DND-41 (cell line): ENCODE data around the gene EYA2.

Source experiments
- ATAC-seq: fragments of 200-7000 bp; cut with Tn5 transposase; 3 replicates; pipeline ENCODE4 v1.9.1; 2021; ENCODE audit warnings: low read depth; ENCODE audit not compliant: insufficient read depth
- DNase-seq: peaks from one replicate; pipeline ENCODE4 v3.0.0-alpha.2; 2020
- H2AFZ ChIP-seq: 2 replicates; pipeline ENCODE4 v1.6.0; 2012; ENCODE audit warnings: low read depth, low read length
- H3K27ac ChIP-seq: 2 replicates; pipeline ENCODE4 v1.5.1; 2012; ENCODE audit warnings: low read length, inconsistent platforms
- H3K27me3 ChIP-seq: fragments of 200-600 bp; sonication (generic); 2 replicates; pipeline ENCODE4 v1.6.0; 2012; ENCODE audit warnings: low read length, mild to moderate bottlenecking, inconsistent platforms; ENCODE audit not compliant: insufficient read depth, poor library complexity
- H3K36me3 ChIP-seq: 2 replicates; pipeline ENCODE4 v1.5.1; 2012; ENCODE audit warnings: low read length, inconsistent platforms; ENCODE audit not compliant: insufficient read depth
- H3K4me1 ChIP-seq: 2 replicates; pipeline ENCODE4 v1.5.1; 2012; ENCODE audit warnings: mild to moderate bottlenecking, low read length; ENCODE audit not compliant: insufficient read depth
- H3K4me2 ChIP-seq: 2 replicates; pipeline ENCODE4 v1.6.0; 2012; ENCODE audit warnings: mild to moderate bottlenecking, moderate library complexity, low read length, inconsistent platforms; ENCODE audit not compliant: insufficient read depth
- H3K4me3 ChIP-seq, 2 experiments: fragments of 200-600 bp in 1 of 2; shearing (Covaris generic) in 1 of 2; 2 replicates each; pipeline ENCODE4 v1.5.1; 2012 to 2016; ENCODE audit warnings: inconsistent platforms in 2 of 2, low read length in 2 of 2, mild to moderate bottlenecking in 2 of 2, low read depth in 1 of 2, moderate library complexity in 1 of 2
- H3K79me2 ChIP-seq: 2 replicates; pipeline ENCODE4 v1.6.0; 2012; ENCODE audit warnings: low read length, inconsistent platforms; ENCODE audit not compliant: insufficient read depth
- H3K9ac ChIP-seq: 2 replicates; pipeline ENCODE4 v1.6.0; 2012; ENCODE audit warnings: low read depth, mild to moderate bottlenecking, inconsistent platforms, low read length, moderate library complexity
- H3K9me3 ChIP-seq: 2 replicates; pipeline ENCODE4 v1.5.1; 2012; ENCODE audit warnings: low read length, moderate library complexity, mild to moderate bottlenecking, inconsistent platforms; ENCODE audit not compliant: insufficient read depth, severe bottlenecking
- H4K20me1 ChIP-seq: 2 replicates; pipeline ENCODE4 v1.6.0; 2012; ENCODE audit warnings: low read length; ENCODE audit not compliant: insufficient read depth
- EZH2 ChIP-seq: IDR thresholded peaks from 3 replicates; pipeline ENCODE4 v1.6.1; 2012; ENCODE audit warnings: borderline replicate concordance, low read depth, mild to moderate bottlenecking, moderate library complexity, low read length, inconsistent platforms; ENCODE audit not compliant: severe bottlenecking
- TF ChIP-seq, protein P1 (sequence below): IDR thresholded peaks from 2 replicates; pipeline ENCODE4 v1.5.1; 2012; ENCODE audit warnings: borderline replicate concordance, low read length, moderate library complexity, mild to moderate bottlenecking; ENCODE audit not compliant: poor library complexity, severe bottlenecking; ENCODE audit errors: extremely low read depth

EYA2 gene

DNA sequence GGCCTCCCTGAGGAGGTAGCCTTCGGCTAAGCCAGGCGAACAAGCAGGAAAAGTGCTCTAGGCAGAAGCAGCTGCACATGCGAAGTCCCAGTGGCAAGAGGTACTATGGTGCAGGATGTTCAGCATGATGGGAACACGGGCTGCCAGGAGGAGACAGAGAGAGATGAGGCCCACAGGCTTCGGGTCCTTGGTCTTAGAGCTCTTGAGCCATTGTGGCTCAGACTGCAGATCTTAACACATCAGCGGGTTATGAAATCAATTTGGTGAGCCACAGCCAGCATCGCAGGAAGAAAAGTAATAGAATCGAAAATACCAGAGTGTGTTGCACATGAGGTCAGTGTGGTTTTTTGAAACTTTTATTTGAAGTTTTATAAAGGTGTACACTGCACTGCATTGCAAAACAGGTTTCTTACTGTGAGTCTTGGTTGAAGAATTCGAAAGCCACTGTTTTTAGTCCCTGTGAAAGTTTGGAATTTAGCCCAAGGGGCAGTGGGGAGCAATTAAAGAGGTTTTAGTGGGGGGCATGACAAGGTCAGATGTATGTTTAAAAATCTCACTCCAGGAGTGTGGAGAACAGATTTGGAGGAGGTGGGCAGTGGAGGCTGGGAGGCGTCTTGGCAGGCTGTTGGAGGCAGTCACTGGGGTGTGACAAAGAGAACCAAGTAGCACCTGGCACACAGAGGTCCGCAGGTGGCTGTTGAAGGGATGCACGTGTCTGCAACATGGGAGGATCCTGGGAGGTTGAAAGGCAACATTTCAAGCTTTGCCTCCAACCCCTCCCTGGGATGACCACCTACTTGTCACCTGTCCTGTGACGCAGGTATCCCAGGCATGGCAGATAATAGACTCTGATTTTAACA, 69.3 kb downstream of the EYA2 start:
- H2AFZ ChIP-seq = no peak overlapping the region
- no peak overlapping the region for H3K4me2 ChIP-seq
- no peak overlapping the region for H3K4me3 ChIP-seq
- ATAC-seq (no peak), DNase-seq (no peak)
- H3K27ac ChIP-seq = no peak overlapping the region
- TF ChIP-seq, protein P1, sequence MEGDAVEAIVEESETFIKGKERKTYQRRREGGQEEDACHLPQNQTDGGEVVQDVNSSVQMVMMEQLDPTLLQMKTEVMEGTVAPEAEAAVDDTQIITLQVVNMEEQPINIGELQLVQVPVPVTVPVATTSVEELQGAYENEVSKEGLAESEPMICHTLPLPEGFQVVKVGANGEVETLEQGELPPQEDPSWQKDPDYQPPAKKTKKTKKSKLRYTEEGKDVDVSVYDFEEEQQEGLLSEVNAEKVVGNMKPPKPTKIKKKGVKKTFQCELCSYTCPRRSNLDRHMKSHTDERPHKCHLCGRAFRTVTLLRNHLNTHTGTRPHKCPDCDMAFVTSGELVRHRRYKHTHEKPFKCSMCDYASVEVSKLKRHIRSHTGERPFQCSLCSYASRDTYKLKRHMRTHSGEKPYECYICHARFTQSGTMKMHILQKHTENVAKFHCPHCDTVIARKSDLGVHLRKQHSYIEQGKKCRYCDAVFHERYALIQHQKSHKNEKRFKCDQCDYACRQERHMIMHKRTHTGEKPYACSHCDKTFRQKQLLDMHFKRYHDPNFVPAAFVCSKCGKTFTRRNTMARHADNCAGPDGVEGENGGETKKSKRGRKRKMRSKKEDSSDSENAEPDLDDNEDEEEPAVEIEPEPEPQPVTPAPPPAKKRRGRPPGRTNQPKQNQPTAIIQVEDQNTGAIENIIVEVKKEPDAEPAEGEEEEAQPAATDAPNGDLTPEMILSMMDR = no peak
- no peak for TF ChIP-seq EZH2
- H3K27me3 ChIP-seq = no peaks in the 10 kb centered on the region
- H3K36me3 ChIP-seq = no peaks in the 10 kb centered on the region
- H3K9me3 ChIP-seq = no peaks in the 10 kb centered on the region
- no peak overlapping the region for H3K9ac ChIP-seq
- H3K4me1 ChIP-seq = no peaks in the 10 kb centered on the region
- no peaks in the 10 kb centered on the region for H4K20me1 ChIP-seq
- no peaks in the 10 kb centered on the region for H3K79me2 ChIP-seq

DNA sequence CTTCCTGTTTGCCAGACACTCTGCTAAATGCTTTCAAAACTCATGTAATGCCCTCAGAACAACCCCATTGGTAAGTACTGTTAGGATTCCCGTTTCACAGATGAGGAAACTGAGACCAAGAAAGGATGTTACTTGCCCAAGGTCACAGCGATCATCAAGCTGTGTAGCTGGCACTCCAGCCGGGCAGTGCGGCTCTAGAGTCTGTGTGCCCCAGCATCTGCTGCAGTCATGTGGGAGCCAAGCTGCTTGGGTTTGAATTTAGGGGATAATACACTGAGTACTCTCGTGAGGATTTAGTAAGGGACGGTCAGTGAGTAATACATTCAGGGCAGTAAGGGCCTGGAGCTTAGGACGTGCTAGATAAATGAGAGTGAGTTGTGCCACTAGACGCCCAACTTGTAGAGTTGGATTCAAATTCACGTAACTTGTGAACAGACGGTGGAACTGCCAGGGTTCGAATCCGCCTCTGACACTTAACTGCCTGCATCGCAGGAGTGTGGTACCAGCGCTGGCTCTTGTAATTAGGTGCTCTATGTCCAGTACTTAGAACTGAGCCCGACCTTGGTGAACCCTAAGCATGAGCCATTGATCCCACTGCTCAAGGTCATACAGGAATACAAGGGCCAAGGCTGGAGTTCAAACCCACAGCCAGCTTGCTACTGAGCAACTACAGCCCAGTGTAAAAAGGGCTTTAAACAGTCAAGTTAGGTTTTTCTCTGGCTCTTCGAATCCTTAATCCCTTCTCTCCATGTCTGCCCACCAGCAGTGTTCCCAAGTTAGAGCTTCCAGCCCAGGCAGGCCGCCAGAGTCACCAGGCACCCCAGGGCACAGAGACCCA, 70.2 kb downstream of the EYA2 start:
- TF ChIP-seq, protein P1 = no peak
- TF ChIP-seq EZH2 = no peak
- Histone ChIP-seq H3K79me2 (no peaks in the 10 kb centered on the region), H3K27me3 (no peaks in the 10 kb centered on the region), H2AFZ (no peak overlapping the region), H4K20me1 (no peaks in the 10 kb centered on the region), H3K4me2 (no peak overlapping the region), H3K4me1 (no peaks in the 10 kb centered on the region), H3K36me3 (no peaks in the 10 kb centered on the region), H3K9me3 (no peaks in the 10 kb centered on the region), H3K4me3 (no peak overlapping the region), H3K9ac (no peak overlapping the region), H3K27ac (no peak overlapping the region)
- no peak for DNase-seq
- no peak for ATAC-seq

DNA sequence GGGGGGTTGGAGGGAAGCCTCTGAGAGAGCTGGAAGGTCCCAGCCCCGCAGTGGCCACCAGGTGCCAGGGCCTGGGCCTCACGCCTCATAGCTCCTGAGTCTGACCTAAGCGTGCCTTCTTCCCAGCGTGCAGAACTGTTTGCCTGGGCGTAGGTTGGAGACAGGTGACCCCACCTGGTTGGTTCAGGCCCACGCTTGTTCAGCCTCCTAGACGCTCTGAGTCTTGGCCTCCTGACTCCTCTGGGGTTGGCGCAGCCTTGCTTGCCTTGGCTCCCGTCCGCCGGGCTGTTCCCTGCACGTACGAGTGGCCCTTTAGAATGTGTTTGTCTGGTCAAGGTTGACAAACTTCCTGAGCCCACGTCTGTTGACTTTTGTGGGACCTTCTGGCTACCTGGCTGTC, 70.8 kb downstream of the EYA2 start:
- H3K27ac ChIP-seq = no peak overlapping the region
- DNase-seq = no peak
- no peaks in the 10 kb centered on the region for H4K20me1 ChIP-seq
- H3K4me1 ChIP-seq = no peaks in the 10 kb centered on the region
- no peak overlapping the region for H3K4me3 ChIP-seq
- H3K36me3 ChIP-seq = no peaks in the 10 kb centered on the region
- H3K4me2 ChIP-seq = no peak overlapping the region
- H3K27me3 ChIP-seq = no peaks in the 10 kb centered on the region
- no peak overlapping the region for H3K9ac ChIP-seq
- no peak for TF ChIP-seq EZH2
- TF ChIP-seq, protein P1 = no peak
- no peaks in the 10 kb centered on the region for H3K79me2 ChIP-seq
- H2AFZ ChIP-seq = no peak overlapping the region
- ATAC-seq = no peak
- H3K9me3 ChIP-seq = no peaks in the 10 kb centered on the region
